Central memory CD4-positive, alpha-beta T cell (primary cell): ENCODE measurements around the gene MS4A4E.
"Not testable (repeated sequence)": the region's sequence is repeated elsewhere in the genome, so short reads cannot be mapped to it uniquely, and the experiment has no call there.

ENCODE experiments used
- DNase-seq: peaks from one replicate; pipeline ENCODE4 v3.0.0; 2022

MS4A4E gene

GRCh38 chr11:60170566-60170965, 72.4 kb downstream of the MS4A4E start:
- no peak for DNase-seq

GRCh38 chr11:60169264-60169915, 73.5 kb downstream of the MS4A4E start:
- DNase-seq, result no peak

DNA sequence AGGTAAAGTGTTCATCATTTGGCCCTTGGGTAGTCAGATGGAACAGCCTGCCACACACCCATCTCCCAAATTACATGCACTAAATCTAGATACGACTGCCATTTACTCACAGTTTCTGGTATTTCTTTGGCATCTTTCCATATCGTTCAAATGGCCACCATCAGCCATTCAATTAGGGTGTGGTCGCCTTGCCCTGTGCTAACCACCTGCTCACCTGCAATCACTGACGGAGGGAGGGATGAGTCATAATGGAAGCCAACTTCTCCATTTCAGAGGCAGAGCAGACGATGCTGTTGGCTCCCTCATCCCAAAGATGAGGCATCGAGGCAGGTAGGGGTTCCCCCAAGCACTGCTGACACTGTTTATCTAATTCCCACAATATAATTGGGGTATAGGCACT, 74.6 kb downstream of the MS4A4E start:
- DNase-seq, result no peak

DNA sequence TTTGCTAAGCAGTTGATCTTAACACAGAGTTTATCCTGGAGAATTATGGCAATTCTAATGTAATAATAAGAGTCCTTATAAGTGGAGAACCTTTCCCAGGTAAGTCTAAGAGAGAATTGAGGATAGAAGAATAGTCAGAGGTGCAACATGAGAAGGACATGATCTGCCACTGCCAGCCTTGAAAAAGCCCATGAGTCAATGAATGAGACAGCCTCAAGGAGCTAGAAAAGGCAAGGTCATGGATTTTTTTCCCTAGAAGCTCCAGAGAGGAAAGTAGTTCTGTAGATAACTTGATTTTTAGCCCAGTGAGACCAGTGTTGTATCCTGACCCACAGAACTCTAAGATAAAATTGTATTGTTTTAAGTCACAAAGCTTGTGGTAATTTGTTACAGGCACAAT, 77.0 kb downstream of the MS4A4E start:
- DNase-seq, result no peak

- DNase-seq, result no peak
These were observed 77.4 kb downstream of the MS4A4E start for GRCh38 chr11:60165538-60165937.

GRCh38 chr11:60164550-60165075, 78.3 kb downstream of the MS4A4E start:
- DNase-seq, result no peak

DNA sequence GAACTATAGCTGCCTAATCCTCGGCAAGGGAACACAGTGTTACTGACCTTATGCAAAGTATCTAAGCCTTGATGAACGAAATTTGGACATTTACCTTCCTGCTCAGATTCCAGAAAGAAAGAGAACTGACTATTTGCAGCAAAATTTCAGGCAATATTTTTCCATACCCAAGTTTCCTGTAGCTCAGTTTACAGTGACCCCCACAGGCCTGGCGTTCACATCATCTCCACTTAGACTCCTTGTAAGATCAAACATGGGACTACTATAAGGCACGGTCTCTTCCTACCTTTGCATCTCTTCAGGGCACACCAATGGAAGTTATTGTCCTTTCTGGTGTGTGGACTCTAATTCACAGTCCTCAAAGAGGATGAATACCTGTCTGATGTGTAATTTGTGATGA, 81.2 kb downstream of the MS4A4E start:
- DNase-seq, result no peak

DNA sequence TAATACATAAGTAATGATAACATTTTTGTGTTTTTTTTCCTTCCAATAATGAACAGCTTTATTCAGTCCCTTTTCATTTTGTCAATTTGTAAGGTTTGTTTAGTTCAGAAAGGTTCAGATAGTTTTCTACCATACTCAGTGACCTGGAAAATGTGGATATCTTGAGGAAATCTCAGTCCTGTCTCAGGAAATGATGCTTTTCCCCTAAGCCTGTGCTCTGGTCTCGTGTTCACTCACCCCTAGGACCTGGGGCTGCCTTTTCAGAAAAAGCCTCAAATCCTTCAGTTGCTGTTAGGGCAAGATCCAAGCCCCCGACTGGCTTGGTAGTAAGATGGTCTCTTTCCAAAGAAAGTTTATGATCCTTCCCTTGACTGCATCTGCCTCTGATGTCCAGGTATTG, 81.8 kb downstream of the MS4A4E start:
- DNase-seq, result no peak

DNA sequence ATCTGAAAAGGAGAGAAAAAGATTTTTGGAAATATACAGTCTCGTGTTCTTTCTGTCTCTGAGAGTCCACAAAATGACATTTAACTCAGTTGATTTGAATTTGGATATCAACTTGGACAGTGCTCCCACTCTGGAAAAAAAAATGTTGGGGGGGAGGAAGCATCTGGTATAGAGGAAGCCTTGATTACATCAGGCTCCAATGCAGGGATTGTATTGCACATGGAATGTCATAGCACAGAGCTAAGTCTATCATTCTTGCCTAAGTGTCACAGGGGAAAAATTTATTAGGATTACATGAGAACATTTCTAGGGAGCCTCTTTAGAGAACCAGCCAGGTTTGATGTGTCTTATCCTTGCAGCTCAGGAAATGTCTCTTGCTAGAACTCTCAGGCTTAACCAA, 83.1 kb downstream of the MS4A4E start:
- no peak for DNase-seq

DNA sequence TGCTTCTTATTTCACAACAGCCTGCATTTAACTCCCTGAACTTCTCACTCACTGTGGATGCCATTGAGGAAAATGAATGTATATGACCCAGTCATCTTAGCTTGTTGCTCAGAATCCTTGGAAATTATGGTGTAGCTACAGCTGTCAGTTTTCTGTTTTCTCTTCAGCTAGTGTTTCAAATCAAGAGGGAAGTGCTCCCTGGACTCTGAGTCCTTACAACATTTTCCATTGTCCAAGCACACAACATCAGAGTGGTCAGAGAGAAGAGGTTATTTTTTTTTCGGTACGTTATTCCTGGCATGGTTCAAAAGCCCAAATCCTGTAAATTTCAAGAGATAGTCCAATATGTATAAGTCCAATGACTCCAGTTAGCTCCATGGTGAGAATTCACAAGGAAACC, 83.7 kb downstream of the MS4A4E start:
- DNase-seq, result no peak

DNA sequence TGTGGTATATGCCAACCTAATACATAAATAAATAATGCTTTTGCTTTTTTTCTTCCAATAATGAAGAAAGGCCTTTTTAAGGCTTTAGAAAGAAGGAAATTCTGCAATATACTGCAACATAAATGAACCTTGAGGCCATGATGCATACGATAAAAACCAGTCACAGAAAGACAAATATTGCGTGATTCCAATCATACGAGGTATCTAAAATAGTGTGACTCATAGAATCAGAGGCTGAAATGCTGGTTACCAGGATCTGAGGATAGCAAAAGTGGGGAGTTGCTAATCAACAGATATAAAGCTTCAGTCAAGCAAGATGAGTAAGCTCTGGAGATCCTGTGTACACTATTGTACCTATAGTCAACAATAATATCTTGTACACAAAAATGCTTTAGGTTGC, 84.3 kb downstream of the MS4A4E start:
- no peak for DNase-seq

DNA sequence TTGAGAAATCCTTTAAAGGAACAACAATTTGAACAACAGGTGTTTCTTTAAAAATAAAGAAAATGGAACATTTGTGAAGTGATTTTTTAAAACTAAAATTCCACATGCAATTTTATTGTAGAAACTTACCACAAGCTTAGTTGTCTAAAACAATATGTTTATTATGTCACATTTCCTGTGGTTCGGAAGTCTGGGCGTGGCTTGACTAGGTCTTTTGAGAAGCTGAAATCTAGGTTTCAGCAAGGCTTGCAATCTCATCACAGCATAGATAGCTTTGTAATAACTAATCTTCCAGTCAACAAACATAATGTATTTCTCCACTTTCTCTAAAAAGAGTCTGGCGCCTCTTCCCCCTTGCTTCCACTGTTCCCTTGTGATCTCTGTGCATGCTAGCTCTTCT, 87.0 kb downstream of the MS4A4E start:
- DNase-seq, result no peak

DNA sequence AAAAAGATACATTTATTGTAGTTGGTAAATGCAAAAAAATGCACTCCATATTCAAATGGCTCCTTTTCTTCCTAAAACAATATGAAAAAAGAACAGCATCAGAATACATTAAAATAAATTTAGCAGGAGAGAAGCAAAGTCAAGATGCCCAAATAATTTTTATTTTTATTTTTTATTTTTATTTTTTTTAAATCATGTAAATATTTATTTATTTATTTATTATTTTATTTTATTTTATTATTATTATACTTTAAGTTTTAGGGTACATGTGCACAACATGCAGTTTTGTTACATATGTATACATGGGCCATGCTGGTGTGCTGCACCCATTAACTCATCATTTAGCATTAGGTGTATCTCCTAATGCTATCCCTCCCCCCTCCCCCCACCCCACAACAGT, 90.2 kb downstream of the MS4A4E start:
- DNase-seq, result not testable (repeated sequence)

GRCh38 chr11:60150279-60150678, 92.7 kb downstream of the MS4A4E start:
- DNase-seq, result no peak
